ENCODE data around the gene ZBTB18.

DNA sequence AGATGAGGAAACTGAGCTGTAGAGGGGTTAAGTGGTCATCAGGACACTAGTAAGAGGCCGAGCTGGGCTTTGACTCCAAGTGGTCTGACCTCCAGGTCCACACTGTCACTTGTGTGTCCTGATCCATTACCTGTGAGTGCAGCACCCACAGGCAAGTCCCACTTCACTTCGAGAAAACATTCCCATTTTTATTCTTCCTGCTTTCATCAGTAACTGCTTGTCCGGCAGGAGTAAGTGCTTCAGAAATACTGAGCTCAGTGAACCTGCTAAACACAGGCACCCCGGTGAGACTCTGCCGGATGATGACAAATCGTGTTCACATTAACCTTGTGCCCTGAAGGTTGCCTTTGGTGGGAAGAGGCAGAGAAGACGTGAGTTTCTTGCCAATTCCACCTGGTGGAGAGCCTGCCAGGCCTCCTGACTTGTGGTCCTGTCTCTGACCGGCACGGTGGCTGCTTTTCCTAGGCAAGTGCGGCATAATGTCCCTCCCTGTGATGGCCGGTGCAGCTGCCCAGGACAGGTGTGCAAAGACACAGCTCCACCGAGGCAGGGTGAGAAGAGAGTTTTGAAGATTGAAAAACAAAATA, 29.4 kb downstream of the ZBTB18 start:
- TF ChIP-seq, protein P1, sequence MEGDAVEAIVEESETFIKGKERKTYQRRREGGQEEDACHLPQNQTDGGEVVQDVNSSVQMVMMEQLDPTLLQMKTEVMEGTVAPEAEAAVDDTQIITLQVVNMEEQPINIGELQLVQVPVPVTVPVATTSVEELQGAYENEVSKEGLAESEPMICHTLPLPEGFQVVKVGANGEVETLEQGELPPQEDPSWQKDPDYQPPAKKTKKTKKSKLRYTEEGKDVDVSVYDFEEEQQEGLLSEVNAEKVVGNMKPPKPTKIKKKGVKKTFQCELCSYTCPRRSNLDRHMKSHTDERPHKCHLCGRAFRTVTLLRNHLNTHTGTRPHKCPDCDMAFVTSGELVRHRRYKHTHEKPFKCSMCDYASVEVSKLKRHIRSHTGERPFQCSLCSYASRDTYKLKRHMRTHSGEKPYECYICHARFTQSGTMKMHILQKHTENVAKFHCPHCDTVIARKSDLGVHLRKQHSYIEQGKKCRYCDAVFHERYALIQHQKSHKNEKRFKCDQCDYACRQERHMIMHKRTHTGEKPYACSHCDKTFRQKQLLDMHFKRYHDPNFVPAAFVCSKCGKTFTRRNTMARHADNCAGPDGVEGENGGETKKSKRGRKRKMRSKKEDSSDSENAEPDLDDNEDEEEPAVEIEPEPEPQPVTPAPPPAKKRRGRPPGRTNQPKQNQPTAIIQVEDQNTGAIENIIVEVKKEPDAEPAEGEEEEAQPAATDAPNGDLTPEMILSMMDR (IDR thresholded peaks at IDR 0.05 in 8 of 11, conservative IDR thresholded peaks at IDR 0.05 in 3 of 11), result no peak
- TF ChIP-seq POLR2AphosphoS5 (IDR thresholded peaks at IDR 0.05), result no peak
- no peak for TF ChIP-seq POLR2A (IDR thresholded peaks at IDR 0.05)

Measured in spleen (tissue), 7 donors.